Progenitor cell of endocrine pancreas (in vitro differentiated cells): ENCODE data around the gene ITCH. TPM values are rescaled to one million over a fixed set of nuclear protein-coding genes. Genes with fewer than 3 reads are reported as not detected.
A peak's percentile ranks its signal among the peaks of the same experiment; 100 is the strongest.
"Not testable (repeated sequence)": the region's sequence is repeated elsewhere in the genome, so short reads cannot be mapped to it uniquely, and the experiment has no call there.

Source experiments
- DNase-seq: peaks from one replicate; pipeline ENCODE4 v3.0.0; 2021; ENCODE audit warnings: low spot score; ENCODE audit not compliant: unreplicated experiment
- H3K27ac Mint-ChIP-seq: 2 replicates; pipeline ENCODE4 v1.8.0; 2021; ENCODE audit warnings: mild to moderate bottlenecking, moderate library complexity, mixed read lengths
- H3K27me3 Mint-ChIP-seq: 2 replicates; pipeline ENCODE4 v1.8.0; 2021; ENCODE audit warnings: mixed read lengths
- H3K36me3 Mint-ChIP-seq: 2 replicates; pipeline ENCODE4 v1.8.0; 2022; ENCODE audit warnings: mixed read lengths; ENCODE audit not compliant: insufficient read depth
- H3K4me1 Mint-ChIP-seq: 2 replicates; pipeline ENCODE4 v1.8.0; 2021; ENCODE audit warnings: low read depth, mixed read lengths
- H3K4me3 Mint-ChIP-seq: 2 replicates; pipeline ENCODE4 v1.8.0; 2021; ENCODE audit warnings: low read depth, mild to moderate bottlenecking, moderate library complexity, mixed read lengths
- H3K9me3 Mint-ChIP-seq: 2 replicates; pipeline ENCODE4 v1.8.0; 2021; ENCODE audit warnings: low read depth, mixed read lengths
- total RNA-seq: library from RNA; stranded (reverse); gene quantifications from 2 replicates; pipeline ENCODE4 v1.2.1, GENCODE V29; 2021
- TF ChIP-seq, protein P1 (sequence below): fragments of 200-600 bp; sonication (generic); IDR thresholded peaks from one replicate; pipeline ENCODE4 v1.5.0; 2021; ENCODE audit warnings: antibody characterized with exemption, mild to moderate bottlenecking; ENCODE audit not compliant: unreplicated experiment

Gene ITCH
- total RNA-seq, 1 donor from 2014 or later = 83.9 TPM

DNA sequence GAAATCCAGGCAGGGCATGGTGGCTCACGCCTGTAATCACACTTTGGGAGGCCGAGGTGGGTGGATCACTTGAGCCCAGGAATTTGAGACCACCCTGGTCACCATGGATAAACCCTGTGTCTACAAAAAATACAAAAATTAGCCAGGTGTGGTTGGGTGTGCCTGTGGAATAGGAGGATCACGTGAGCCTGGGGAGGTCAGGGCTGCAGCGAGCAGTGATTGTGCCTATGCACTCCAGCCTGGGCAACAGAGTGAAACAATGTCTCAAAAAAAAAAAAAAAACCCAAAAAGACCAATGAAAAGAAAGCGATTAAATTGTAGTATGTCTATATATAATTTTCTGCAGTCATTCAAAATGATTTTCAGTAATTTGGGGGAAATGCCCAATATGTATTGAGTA, 70.3 kb downstream of the ITCH start:
- DNase-seq = no peak
- Mint-ChIP-seq H3K27ac (no peak overlapping the region), H3K4me1 (peaks cover 4% of the 10 kb centered on the region), H3K9me3 (no peaks in the 10 kb centered on the region), H3K4me3 (no peak overlapping the region), H3K36me3 (peaks cover 9% of the 10 kb centered on the region), H3K27me3 (no peaks in the 10 kb centered on the region)
- TF ChIP-seq, protein P1, sequence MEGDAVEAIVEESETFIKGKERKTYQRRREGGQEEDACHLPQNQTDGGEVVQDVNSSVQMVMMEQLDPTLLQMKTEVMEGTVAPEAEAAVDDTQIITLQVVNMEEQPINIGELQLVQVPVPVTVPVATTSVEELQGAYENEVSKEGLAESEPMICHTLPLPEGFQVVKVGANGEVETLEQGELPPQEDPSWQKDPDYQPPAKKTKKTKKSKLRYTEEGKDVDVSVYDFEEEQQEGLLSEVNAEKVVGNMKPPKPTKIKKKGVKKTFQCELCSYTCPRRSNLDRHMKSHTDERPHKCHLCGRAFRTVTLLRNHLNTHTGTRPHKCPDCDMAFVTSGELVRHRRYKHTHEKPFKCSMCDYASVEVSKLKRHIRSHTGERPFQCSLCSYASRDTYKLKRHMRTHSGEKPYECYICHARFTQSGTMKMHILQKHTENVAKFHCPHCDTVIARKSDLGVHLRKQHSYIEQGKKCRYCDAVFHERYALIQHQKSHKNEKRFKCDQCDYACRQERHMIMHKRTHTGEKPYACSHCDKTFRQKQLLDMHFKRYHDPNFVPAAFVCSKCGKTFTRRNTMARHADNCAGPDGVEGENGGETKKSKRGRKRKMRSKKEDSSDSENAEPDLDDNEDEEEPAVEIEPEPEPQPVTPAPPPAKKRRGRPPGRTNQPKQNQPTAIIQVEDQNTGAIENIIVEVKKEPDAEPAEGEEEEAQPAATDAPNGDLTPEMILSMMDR = no peak

DNA sequence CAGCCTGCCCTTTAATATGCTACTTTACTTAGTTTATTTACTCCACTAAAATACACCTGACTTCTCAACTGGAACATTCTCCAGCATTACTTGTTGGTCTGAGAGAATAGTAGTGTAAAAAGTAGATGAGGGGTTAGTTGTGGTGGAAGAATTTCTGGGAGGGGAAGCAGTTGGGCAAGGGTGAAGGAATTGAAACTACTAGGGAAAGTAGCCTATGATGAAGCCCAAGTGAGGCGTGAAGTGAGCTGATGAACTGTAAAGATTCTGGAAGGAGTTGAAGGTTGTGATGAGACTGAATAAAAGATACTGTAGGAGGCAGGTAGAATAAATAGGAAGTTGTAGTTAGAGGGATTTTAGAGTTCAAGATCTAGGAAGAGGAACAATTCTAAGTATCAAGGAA, 72.5 kb downstream of the ITCH start:
- TF ChIP-seq, protein P1 = no peak
- Mint-ChIP-seq H3K27ac (no peak overlapping the region), H3K9me3 (no peaks in the 10 kb centered on the region), H3K27me3 (no peaks in the 10 kb centered on the region), H3K4me3 (no peak overlapping the region), H3K4me1 (peaks cover 4% of the 10 kb centered on the region), H3K36me3 (peaks cover 11% of the 10 kb centered on the region)
- DNase-seq = no peak

DNA sequence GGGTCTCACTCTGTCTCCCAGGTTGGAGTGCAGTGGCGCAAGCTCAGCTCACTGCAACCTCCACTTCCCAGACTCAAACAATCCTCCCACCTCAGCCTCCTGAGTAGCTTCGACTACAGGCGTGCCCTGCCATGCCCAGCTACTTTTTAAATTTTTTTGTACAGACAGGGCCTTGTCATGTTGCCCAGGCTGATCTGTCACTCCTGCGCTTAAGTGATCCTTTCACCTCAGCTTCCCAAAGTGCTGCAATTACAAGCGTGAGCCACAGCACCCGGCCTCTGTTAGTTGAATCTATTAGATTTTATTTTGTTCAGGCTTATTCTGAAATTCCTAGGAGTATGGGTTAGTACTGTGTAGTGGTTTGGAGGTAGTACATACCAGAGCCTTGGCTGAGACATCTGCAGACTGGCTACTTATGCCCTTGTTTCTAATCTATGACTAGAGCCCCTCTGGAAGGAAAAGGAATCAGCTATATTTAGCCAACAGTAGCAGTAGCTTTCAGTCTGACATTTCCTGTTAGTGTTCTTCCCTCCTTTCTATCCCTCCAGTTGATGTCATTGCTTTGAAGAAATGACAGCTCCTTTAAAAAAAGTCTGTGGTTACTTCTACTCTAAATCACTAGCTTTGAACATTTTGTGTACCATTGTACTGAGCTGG, 74.4 kb downstream of the ITCH start:
- Mint-ChIP-seq H3K27ac (peak overlapping the region; percentile 77), H3K27me3 (no peaks in the 10 kb centered on the region), H3K9me3 (no peaks in the 10 kb centered on the region), H3K4me3 (no peak overlapping the region), H3K4me1 (peaks cover 4% of the 10 kb centered on the region), H3K36me3 (peaks cover 14% of the 10 kb centered on the region)
- DNase-seq = no peak
- TF ChIP-seq, protein P1 = no peak

DNA sequence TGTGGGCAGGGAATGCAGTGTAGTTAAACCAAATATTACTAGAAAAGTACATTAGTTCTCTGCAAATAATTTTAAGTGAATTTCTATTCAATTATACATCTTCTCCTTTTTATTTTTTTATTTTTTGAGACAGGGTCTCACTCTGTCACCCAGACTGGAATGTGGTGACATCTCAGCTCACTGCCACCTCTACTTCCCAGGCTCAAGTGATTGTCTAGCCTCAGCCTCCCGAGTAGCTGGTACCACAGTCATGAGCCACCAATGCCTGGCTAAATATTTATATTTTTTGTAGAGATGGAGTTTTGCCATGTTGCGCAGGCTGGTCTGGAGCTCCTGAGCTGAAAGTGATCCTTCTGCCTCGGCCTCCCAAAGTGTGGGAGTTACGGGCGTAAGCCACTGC, 76.1 kb downstream of the ITCH start:
- H3K4me3 Mint-ChIP-seq = no peak overlapping the region
- peaks cover 17% of the 10 kb centered on the region for H3K36me3 Mint-ChIP-seq
- H3K9me3 Mint-ChIP-seq = no peaks in the 10 kb centered on the region
- H3K27me3 Mint-ChIP-seq = no peaks in the 10 kb centered on the region
- H3K27ac Mint-ChIP-seq = no peak overlapping the region
- peaks cover 4% of the 10 kb centered on the region for H3K4me1 Mint-ChIP-seq
- TF ChIP-seq, protein P1 = no peak
- no peak for DNase-seq

DNA sequence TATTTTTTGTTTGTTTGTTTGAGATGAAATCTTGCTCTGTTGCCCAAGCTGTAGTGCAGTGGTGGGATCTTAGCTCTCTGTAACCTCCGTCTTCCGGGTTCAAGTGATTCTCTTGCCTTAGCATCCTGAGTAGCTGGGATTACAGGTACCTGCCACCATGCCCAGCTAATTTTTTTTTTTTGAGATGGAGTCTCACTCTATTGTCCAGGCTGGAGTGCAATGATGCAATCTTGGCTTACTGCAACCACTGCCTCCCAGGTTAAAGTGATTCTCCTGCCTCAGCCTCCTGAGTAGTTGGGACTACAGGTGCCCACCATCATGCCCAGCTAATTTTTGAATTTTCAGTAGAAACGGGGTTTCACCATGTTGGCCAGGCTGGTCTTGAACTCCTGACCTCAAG, 78.3 kb downstream of the ITCH start:
- H3K27me3 Mint-ChIP-seq, H3K4me3 Mint-ChIP-seq, H3K9me3 Mint-ChIP-seq, H3K4me1 Mint-ChIP-seq, DNase-seq: not testable (repeated sequence)
- Mint-ChIP-seq H3K27ac (peak overlapping the region; percentile 79), H3K36me3 (peaks cover 30% of the 10 kb centered on the region)

DNA sequence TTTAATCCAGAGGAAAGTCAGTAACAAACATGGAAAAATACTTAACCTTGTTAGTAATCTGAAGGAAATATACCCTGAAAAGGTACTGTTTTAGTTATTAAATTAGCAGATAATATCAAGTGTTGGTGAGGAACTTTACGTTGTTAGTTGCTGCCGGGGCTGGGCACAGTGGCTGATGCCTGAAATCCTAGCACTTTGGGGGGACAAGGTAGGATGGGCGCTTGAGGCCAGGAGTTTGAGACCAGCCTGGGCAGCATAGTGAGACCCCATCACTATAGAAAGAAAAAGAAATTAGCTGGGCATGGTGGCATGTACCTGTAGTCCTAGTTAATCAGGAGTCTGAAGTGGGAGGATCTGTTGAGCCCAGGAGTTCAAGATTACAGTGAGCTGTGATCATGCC, 80.5 kb downstream of the ITCH start:
- no peaks in the 10 kb centered on the region for H3K27me3 Mint-ChIP-seq
- H3K36me3 Mint-ChIP-seq = peaks cover 45% of the 10 kb centered on the region
- H3K27ac Mint-ChIP-seq = no peak overlapping the region
- TF ChIP-seq, protein P1 = no peak
- no peak for DNase-seq
- H3K4me3 Mint-ChIP-seq = no peak overlapping the region
- no peaks in the 10 kb centered on the region for H3K9me3 Mint-ChIP-seq
- no peaks in the 10 kb centered on the region for H3K4me1 Mint-ChIP-seq
